ENCODE measurements around the gene IGSF9.

IGSF9 gene

GRCh38 chr1:159978107-159978398, 32.6 kb upstream of the IGSF9 start:
- H3K9ac ChIP-seq (ENCODE audit: low read depth, low read length, poor library complexity, severe bottlenecking), result no peak overlapping the region
- TF ChIP-seq, protein P1, sequence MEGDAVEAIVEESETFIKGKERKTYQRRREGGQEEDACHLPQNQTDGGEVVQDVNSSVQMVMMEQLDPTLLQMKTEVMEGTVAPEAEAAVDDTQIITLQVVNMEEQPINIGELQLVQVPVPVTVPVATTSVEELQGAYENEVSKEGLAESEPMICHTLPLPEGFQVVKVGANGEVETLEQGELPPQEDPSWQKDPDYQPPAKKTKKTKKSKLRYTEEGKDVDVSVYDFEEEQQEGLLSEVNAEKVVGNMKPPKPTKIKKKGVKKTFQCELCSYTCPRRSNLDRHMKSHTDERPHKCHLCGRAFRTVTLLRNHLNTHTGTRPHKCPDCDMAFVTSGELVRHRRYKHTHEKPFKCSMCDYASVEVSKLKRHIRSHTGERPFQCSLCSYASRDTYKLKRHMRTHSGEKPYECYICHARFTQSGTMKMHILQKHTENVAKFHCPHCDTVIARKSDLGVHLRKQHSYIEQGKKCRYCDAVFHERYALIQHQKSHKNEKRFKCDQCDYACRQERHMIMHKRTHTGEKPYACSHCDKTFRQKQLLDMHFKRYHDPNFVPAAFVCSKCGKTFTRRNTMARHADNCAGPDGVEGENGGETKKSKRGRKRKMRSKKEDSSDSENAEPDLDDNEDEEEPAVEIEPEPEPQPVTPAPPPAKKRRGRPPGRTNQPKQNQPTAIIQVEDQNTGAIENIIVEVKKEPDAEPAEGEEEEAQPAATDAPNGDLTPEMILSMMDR (conservative IDR thresholded peaks at IDR 0.05; ENCODE audit: low read length), result no peak
- TF ChIP-seq EZH2phosphoT487 (IDR thresholded peaks at IDR 0.05; ENCODE audit: borderline replicate concordance), result no peak
- H3K36me3 ChIP-seq (ENCODE audit: insufficient read depth, low read length), result no peaks in the 10 kb centered on the region
- H3K4me3 ChIP-seq (ENCODE audit: low read length, poor library complexity, severe bottlenecking), result no peak overlapping the region
- H3F3A ChIP-seq (ENCODE audit: low read depth), result no peaks in the 10 kb centered on the region
- H3K9me2 ChIP-seq (replicated peaks; ENCODE audit: low read depth, low read length), result no peaks in the 10 kb centered on the region
- peaks cover 9% of the 10 kb centered on the region for H3K27me3 ChIP-seq (ENCODE audit: insufficient read depth, low read length, poor library complexity, severe bottlenecking)
- no peaks in the 10 kb centered on the region for H3K79me2 ChIP-seq (ENCODE audit: insufficient read depth, low read length)
- no peak overlapping the region for H3K4me2 ChIP-seq (ENCODE audit: low read depth, low read length, poor library complexity, severe bottlenecking)
- no peak overlapping the region for H2AFZ ChIP-seq (ENCODE audit: low read length)
- no peaks in the 10 kb centered on the region for H3K9me3 ChIP-seq (ENCODE audit: insufficient read depth, low read depth, low read length)
- no peaks in the 10 kb centered on the region for H4K20me1 ChIP-seq (ENCODE audit: insufficient read depth, low read length, poor library complexity, severe bottlenecking)
- no peaks in the 10 kb centered on the region for H3K4me1 ChIP-seq (ENCODE audit: insufficient read depth, low read length, poor library complexity, severe bottlenecking)

- H3K27me3 ChIP-seq (ENCODE audit: insufficient read depth, low read length, poor library complexity, severe bottlenecking), result peaks cover 9% of the 10 kb centered on the region
Measured at GRCh38 chr1:159977364-159978106, 32.1 kb upstream of the IGSF9 start.

DNA sequence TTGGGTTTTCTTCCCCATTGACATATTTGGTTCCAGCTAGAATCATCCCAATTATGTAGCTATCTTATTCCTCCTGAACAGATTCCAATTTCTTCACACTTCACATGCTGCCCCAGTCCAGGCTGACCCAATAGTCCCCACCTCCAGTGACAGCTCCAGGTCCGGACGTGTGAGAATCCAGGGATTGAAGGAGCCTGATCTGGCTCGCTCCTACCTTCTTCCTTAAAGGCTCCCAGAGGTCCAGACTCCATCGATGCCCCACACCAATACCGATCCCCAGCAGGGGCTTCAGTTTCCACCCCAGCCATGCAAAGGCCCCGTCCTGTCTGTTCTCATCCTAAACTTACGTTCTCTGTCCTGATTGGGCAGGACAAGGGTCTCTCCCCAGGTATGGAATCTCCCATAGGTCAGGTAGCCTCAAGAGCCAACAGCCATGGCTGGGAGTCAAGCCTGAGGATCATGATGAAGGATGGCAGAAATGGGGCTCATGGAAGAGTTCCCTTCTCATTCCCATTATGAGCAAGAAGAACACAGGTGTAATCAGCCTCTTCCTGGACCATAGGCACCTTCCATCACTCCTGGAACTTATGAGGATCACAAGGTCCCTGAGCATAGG, 29.0 kb upstream of the IGSF9 start:
- Histone ChIP-seq H4K20me1 (ENCODE audit: insufficient read depth, low read length, poor library complexity, severe bottlenecking) (no peaks in the 10 kb centered on the region), H3K4me2 (ENCODE audit: low read depth, low read length, poor library complexity, severe bottlenecking) (no peak overlapping the region), H3K27me3 (ENCODE audit: insufficient read depth, low read length, poor library complexity, severe bottlenecking) (peaks cover 9% of the 10 kb centered on the region), H2AFZ (ENCODE audit: low read length) (no peak overlapping the region), H3K9me3 (ENCODE audit: insufficient read depth, low read depth, low read length) (no peaks in the 10 kb centered on the region), H3K9me2 (replicated peaks; ENCODE audit: low read depth, low read length) (no peaks in the 10 kb centered on the region), H3K9ac (ENCODE audit: low read depth, low read length, poor library complexity, severe bottlenecking) (no peak overlapping the region), H3K4me1 (ENCODE audit: insufficient read depth, low read length, poor library complexity, severe bottlenecking) (no peaks in the 10 kb centered on the region), H3K4me3 (ENCODE audit: low read length, poor library complexity, severe bottlenecking) (no peak overlapping the region), H3K79me2 (ENCODE audit: insufficient read depth, low read length) (no peaks in the 10 kb centered on the region), H3K36me3 (ENCODE audit: insufficient read depth, low read length) (no peaks in the 10 kb centered on the region), H3F3A (ENCODE audit: low read depth) (no peaks in the 10 kb centered on the region)
- no peak for TF ChIP-seq EZH2phosphoT487 (IDR thresholded peaks at IDR 0.05; ENCODE audit: borderline replicate concordance)
- TF ChIP-seq, protein P1 (conservative IDR thresholded peaks at IDR 0.05; ENCODE audit: low read length), result no peak

More at GRCh38 chr1:159977364-159978106, 32.1 kb upstream of the IGSF9 start:
- Histone ChIP-seq H3K4me2 (ENCODE audit: low read depth, low read length, poor library complexity, severe bottlenecking) (no peak overlapping the region), H3K9me3 (ENCODE audit: insufficient read depth, low read depth, low read length) (no peaks in the 10 kb centered on the region), H3K9ac (ENCODE audit: low read depth, low read length, poor library complexity, severe bottlenecking) (no peak overlapping the region), H3K9me2 (replicated peaks; ENCODE audit: low read depth, low read length) (no peaks in the 10 kb centered on the region), H4K20me1 (ENCODE audit: insufficient read depth, low read length, poor library complexity, severe bottlenecking) (no peaks in the 10 kb centered on the region), H3K36me3 (ENCODE audit: insufficient read depth, low read length) (no peaks in the 10 kb centered on the region), H3K4me1 (ENCODE audit: insufficient read depth, low read length, poor library complexity, severe bottlenecking) (no peaks in the 10 kb centered on the region), H3K4me3 (ENCODE audit: low read length, poor library complexity, severe bottlenecking) (no peak overlapping the region), H3F3A (ENCODE audit: low read depth) (no peaks in the 10 kb centered on the region), H2AFZ (ENCODE audit: low read length) (no peak overlapping the region), H3K79me2 (ENCODE audit: insufficient read depth, low read length) (no peaks in the 10 kb centered on the region)
- no peak for TF ChIP-seq EZH2phosphoT487 (IDR thresholded peaks at IDR 0.05; ENCODE audit: borderline replicate concordance)
- TF ChIP-seq, protein P1 (conservative IDR thresholded peaks at IDR 0.05; ENCODE audit: low read length), result no peak
